ENCODE results near the gene RANBP10. TPM values are rescaled to one million over a fixed set of nuclear protein-coding genes. Genes with fewer than 3 reads are reported as not detected.

RANBP10 gene
- total and polyA plus RNA-seq, 2 donors (not counting 3 experiments of a cell fraction or from before 2014, with no cell fraction given), result 25.6 to 28.8 TPM

DNA sequence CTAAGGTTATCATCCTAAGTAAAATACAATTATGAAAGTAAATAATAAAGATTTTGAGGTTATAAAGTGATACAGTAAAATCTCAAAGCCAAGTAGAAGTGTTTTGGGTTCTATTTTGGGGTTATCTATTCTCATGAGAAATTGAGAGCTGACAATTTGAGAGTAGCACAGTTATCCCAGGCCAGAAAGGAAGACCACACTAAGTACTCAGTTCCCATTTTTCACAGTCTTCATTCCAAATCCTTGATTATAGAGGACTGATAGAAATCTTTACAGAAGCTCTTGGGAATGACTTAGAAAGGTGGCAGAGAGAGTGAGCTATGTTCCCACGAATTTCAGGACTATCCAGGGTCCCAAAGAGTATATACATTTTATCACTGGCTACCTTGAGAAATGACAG, 91.8 kb downstream of the RANBP10 start:
- Histone ChIP-seq H3K27me3 (ENCODE audit: control insufficient read depth in 2 of 2, insufficient read depth in 2 of 2, low read length in 2 of 2) (no peaks in the 10 kb centered on the region), H3K27ac (ENCODE audit: insufficient read depth, low read depth, low read length) (no peak overlapping the region), H3K79me2 (ENCODE audit: control insufficient read depth, insufficient read depth, low read length) (peaks cover 84% of the 10 kb centered on the region), H3K4me2 (ENCODE audit: insufficient read depth, low read length) (no peak overlapping the region), H3K9me3 (replicated peaks; ENCODE audit: control insufficient read depth, insufficient read depth, low read length) (no peaks in the 10 kb centered on the region), H4K20me1 (replicated peaks; ENCODE audit: control insufficient read depth, extremely low read depth, insufficient read depth, low read length) (peaks cover 8% of the 10 kb centered on the region), H3K4me3 (replicated peaks in 1 of 3; ENCODE audit: insufficient read depth in 1 of 3, low read depth in 1 of 3, low read length in 3 of 3) (no peak overlapping the region), H3K36me3 (ENCODE audit: control insufficient read depth in 2 of 2, extremely low read depth in 1 of 2, insufficient read depth in 2 of 2, low read length in 2 of 2) (peaks cover 0 to 2% of the 10 kb centered on the region in 2 experiments), H3K9ac (replicated peaks; ENCODE audit: extremely low read depth, insufficient read depth, low read length) (no peak overlapping the region), H2AFZ (ENCODE audit: low read depth, low read length) (no peak overlapping the region), H3K4me1 (ENCODE audit: control insufficient read depth, extremely low read depth, insufficient read depth, low read length) (peaks cover 11% of the 10 kb centered on the region), H3K9me1 (replicated peaks; ENCODE audit: control insufficient read depth, extremely low read depth, insufficient read depth, low read length) (no peaks in the 10 kb centered on the region)
- dilution Hi-C loops (cut with MboI; ENCODE audit: extremely low pct_ligation_motif_present, low sequenced_read_pairs) (no loop called here), intact Hi-C loops (cut with micrococcal nuclease) (no loop called here)
- FAIRE-seq (no peak), DNase-seq (ENCODE audit: low read depth, low spot score) (no peak)
- TF ChIP-seq EZH2 (IDR thresholded peaks at IDR 0.05; ENCODE audit: borderline replicate concordance, low read depth, low read length, severe bottlenecking) (no peak), JUN (IDR thresholded peaks at IDR 0.05; ENCODE audit: borderline replicate concordance, insufficient read depth, insufficient read length, low read depth) (no peak), POLR2AphosphoS5 (IDR thresholded peaks at IDR 0.05; ENCODE audit: insufficient read depth, low read depth, low read length) (no peak), POLR2A (IDR thresholded peaks at IDR 0.05; ENCODE audit: low read depth, low read length) (no peak)
- TF ChIP-seq, protein P1, sequence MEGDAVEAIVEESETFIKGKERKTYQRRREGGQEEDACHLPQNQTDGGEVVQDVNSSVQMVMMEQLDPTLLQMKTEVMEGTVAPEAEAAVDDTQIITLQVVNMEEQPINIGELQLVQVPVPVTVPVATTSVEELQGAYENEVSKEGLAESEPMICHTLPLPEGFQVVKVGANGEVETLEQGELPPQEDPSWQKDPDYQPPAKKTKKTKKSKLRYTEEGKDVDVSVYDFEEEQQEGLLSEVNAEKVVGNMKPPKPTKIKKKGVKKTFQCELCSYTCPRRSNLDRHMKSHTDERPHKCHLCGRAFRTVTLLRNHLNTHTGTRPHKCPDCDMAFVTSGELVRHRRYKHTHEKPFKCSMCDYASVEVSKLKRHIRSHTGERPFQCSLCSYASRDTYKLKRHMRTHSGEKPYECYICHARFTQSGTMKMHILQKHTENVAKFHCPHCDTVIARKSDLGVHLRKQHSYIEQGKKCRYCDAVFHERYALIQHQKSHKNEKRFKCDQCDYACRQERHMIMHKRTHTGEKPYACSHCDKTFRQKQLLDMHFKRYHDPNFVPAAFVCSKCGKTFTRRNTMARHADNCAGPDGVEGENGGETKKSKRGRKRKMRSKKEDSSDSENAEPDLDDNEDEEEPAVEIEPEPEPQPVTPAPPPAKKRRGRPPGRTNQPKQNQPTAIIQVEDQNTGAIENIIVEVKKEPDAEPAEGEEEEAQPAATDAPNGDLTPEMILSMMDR (IDR thresholded peaks at IDR 0.05; ENCODE audit: extremely low read depth in 1 of 2, insufficient read depth in 1 of 2, low read depth in 1 of 2, low read length in 2 of 2), result no peak
- BruUV-seq (replicated peaks), result no TSS peak
- ChIA-PET POLR2A (interaction anchor here (0.7 kb wide), 1 partner anchor 404 kb away, joined by 3 read pairs; no protein-coding TSS in a partner anchor), CTCF (interaction anchor here (1.0 to 1.3 kb wide), 2 partner anchors 102 to 193 kb away, joined by 3 to 4 read pairs; no protein-coding TSS in a partner anchor)

Measured in endothelial cell of umbilical vein (primary cell).